KOPT-K1 (cell line): ENCODE measurements around the gene CNTNAP5.
"Not testable (repeated sequence)": the region's sequence is repeated elsewhere in the genome, so short reads cannot be mapped to it uniquely, and the experiment has no call there.

Experiments
- H3K27ac ChIP-seq: fragments of 200-600 bp; sonication (generic); 2 replicates; pipeline ENCODE4 v1.5.1; 2016; ENCODE audit warnings: antibody characterized with exemption, mild to moderate bottlenecking, low read depth, low read length; ENCODE audit not compliant: poor library complexity, severe bottlenecking
- H3K36me3 ChIP-seq: fragments of 200-600 bp; sonication (generic); 2 replicates; pipeline ENCODE4 v1.5.1; 2017; ENCODE audit warnings: antibody characterized with exemption, mild to moderate bottlenecking, low read length, moderate library complexity; ENCODE audit not compliant: insufficient read depth
- H3K9me3 ChIP-seq: fragments of 200-600 bp; sonication (generic); 2 replicates; pipeline ENCODE4 v1.5.1; 2017; ENCODE audit warnings: antibody characterized with exemption, low read length, mild to moderate bottlenecking; ENCODE audit not compliant: insufficient read depth, poor library complexity, severe bottlenecking

CNTNAP5 gene

GRCh38 chr2:124407836-124408534, 382.9 kb downstream of the CNTNAP5 start:
- H3K27ac ChIP-seq, H3K36me3 ChIP-seq, H3K9me3 ChIP-seq: not testable (repeated sequence)

GRCh38 chr2:124424074-124424473, 399.0 kb downstream of the CNTNAP5 start:
- Histone ChIP-seq H3K27ac (no peak overlapping the region), H3K9me3 (no peaks in the 10 kb centered on the region), H3K36me3 (no peaks in the 10 kb centered on the region)

- no peaks in the 10 kb centered on the region for H3K36me3 ChIP-seq
- H3K9me3 ChIP-seq: no peaks in the 10 kb centered on the region
- H3K27ac ChIP-seq: no peak overlapping the region
Measured at GRCh38 chr2:124426122-124426521, 401.0 kb downstream of the CNTNAP5 start.

DNA sequence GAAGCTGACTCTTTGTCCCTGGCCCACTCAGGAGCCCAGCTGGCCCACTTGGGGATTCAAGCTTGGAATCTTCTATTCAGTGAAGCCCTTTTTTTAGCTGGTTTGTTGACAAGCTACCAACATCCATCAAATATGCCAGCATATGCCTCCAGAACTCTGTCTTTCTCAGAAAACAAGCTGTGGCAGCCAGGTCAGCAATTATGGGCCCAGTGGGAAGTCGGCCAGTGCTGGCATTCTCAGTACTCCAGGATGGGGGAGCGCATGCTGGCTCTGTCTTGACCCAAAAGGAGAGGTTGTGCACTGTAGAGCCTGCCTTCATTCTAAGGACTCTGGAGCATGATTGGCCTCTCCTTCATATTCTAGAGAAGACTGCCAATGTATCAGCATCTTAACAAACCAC, 401.5 kb downstream of the CNTNAP5 start:
- no peaks in the 10 kb centered on the region for H3K9me3 ChIP-seq
- no peak overlapping the region for H3K27ac ChIP-seq
- no peaks in the 10 kb centered on the region for H3K36me3 ChIP-seq

GRCh38 chr2:124437811-124438210, 412.7 kb downstream of the CNTNAP5 start:
- no peaks in the 10 kb centered on the region for H3K36me3 ChIP-seq
- H3K27ac ChIP-seq: no peak overlapping the region
- no peaks in the 10 kb centered on the region for H3K9me3 ChIP-seq

DNA sequence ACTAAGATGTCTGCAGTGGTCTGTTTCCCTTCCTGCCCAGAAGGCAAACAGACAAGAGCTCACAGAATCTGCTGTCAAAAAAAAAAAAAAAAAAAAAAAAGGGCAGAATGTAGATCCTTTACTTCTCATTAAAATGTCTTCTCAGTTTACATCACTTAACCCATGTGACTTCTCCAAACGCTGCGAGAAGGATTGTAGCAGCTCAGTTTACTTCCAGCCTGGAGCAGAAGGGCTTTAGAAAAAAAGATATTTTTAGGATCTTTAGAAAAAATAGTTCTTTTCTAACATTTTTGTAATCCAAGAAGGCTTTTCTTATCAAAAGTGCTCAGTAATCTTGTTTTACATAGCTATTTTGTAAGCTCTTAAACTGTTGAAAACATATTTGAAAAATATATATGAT, 425.4 kb downstream of the CNTNAP5 start:
- no peaks in the 10 kb centered on the region for H3K36me3 ChIP-seq
- no peak overlapping the region for H3K27ac ChIP-seq
- no peaks in the 10 kb centered on the region for H3K9me3 ChIP-seq

- Histone ChIP-seq H3K9me3 (no peaks in the 10 kb centered on the region), H3K27ac (no peak overlapping the region), H3K36me3 (no peaks in the 10 kb centered on the region)
Measured at GRCh38 chr2:124476291-124476690, 451.2 kb downstream of the CNTNAP5 start.

- H3K9me3 ChIP-seq: no peaks in the 10 kb centered on the region
- H3K36me3 ChIP-seq: no peaks in the 10 kb centered on the region
- no peak overlapping the region for H3K27ac ChIP-seq
Measured at GRCh38 chr2:124478761-124479160, 453.7 kb downstream of the CNTNAP5 start.

- no peaks in the 10 kb centered on the region for H3K36me3 ChIP-seq
- no peak overlapping the region for H3K27ac ChIP-seq
- no peaks in the 10 kb centered on the region for H3K9me3 ChIP-seq
Measured at GRCh38 chr2:124480958-124481357, 455.9 kb downstream of the CNTNAP5 start.

DNA sequence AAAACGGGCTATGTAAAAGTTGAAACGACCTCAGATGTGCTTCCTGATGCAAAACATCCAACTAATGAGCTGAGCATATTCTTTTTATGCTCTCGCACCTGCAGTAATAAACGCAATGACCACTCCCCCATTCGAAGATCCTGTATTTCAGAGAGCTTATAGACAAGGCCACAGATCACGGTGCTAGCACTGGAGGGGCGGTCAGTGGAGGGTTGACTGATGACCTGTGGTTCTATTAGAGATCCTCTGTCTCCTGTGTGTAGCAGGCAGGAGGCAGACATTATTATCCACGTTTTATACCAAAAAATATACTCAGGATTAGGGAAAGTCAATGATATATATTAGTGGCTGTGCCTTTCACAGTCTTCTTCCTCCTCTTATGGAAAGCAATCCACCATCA, 457.0 kb downstream of the CNTNAP5 start:
- no peaks in the 10 kb centered on the region for H3K9me3 ChIP-seq
- no peaks in the 10 kb centered on the region for H3K36me3 ChIP-seq
- no peak overlapping the region for H3K27ac ChIP-seq

DNA sequence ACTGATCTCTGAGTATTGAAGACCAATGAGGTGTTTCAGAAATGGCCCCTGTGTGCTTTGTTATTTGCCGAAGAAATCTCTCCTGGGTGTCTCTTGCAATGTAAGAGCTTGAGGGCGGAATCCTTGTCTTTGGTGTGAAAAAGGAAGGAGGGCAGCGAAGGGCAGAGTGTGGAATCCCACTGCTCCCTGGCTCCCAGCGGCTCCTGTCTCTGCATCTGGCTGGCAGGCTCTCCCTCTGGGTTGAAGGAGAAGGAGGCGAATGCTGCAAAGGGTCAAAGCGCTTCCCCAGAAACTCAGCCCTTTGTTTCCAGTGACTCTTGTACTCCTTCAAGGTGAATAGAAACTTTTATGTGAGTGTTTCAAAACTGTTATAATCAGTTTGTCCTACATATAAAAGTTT, 457.5 kb downstream of the CNTNAP5 start:
- H3K9me3 ChIP-seq: no peaks in the 10 kb centered on the region
- H3K27ac ChIP-seq: no peak overlapping the region
- no peaks in the 10 kb centered on the region for H3K36me3 ChIP-seq

DNA sequence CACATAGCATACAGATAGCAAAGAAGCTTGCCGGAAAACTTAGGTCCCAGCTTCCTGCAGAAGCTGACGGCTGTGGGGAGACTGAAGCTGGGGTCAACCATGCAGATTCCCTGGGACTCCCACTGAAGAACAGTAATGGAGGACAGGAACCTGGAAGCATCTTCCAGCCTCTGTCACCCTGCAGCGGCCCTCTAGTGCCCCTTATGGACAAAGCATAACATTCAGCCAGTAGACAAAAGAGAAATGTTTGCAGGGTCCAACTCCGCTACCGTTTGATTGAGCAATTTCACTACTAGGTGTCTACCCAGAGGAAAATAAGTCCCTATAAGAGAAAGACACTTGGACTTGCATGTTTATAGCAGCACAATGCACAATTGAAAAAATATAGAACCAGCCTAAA, 460.6 kb downstream of the CNTNAP5 start:
- H3K9me3 ChIP-seq: no peaks in the 10 kb centered on the region
- no peak overlapping the region for H3K27ac ChIP-seq

GRCh38 chr2:124489686-124490085, 464.6 kb downstream of the CNTNAP5 start:
- Histone ChIP-seq H3K9me3 (no peaks in the 10 kb centered on the region), H3K36me3 (no peaks in the 10 kb centered on the region), H3K27ac (no peak overlapping the region)

More for the DNA sequence above, 460.6 kb downstream of the CNTNAP5 start:
- no peaks in the 10 kb centered on the region for H3K36me3 ChIP-seq

DNA sequence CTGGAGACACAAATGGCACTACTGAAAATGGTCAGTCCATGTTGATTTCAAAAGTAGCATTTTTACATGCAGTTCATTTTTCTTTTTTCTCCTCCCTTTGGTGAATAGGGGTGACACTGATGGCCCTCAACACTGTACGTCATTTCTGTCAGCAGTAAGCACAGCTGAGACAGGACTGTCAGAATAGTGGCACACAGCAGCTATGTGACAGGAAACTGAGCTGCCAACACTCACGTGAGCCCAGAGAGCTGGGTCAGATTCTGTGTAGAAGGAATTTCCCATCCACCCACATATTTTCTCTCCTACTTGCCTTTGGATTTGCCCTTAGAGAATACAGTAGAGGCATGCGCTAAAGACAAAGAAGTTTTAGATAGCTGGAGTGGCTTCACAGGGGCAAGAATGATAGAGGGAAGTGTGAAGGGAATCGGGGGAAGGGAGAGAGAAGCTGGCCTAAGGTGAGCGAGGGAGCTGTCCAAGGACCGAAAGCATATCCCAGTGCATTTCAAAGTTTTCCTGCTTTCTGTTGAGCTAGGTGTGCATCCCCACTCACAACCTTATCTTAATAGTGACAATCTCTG, 476.6 kb downstream of the CNTNAP5 start:
- Histone ChIP-seq H3K27ac (no peak overlapping the region), H3K36me3 (no peaks in the 10 kb centered on the region), H3K9me3 (no peaks in the 10 kb centered on the region)

GRCh38 chr2:124514236-124514635, 489.1 kb downstream of the CNTNAP5 start:
- H3K9me3 ChIP-seq: no peaks in the 10 kb centered on the region
- H3K36me3 ChIP-seq: no peaks in the 10 kb centered on the region
- no peak overlapping the region for H3K27ac ChIP-seq

- Histone ChIP-seq H3K9me3 (no peaks in the 10 kb centered on the region), H3K27ac (no peak overlapping the region), H3K36me3 (no peaks in the 10 kb centered on the region)
Measured at GRCh38 chr2:124520953-124521352, 495.9 kb downstream of the CNTNAP5 start.
